NB4 (cell line): ENCODE measurements around the gene CCDC178.

Experiments
- CTCF ChIP-seq: IDR thresholded peaks from one replicate; pipeline ENCODE4 v1.5.1; 2012; ENCODE audit warnings: low read depth, low read length
- MAX ChIP-seq: IDR thresholded peaks from 2 replicates; pipeline ENCODE4 v1.6.1; 2011; ENCODE audit warnings: low read depth, low read length
- MYC ChIP-seq: IDR thresholded peaks from 2 replicates; pipeline ENCODE4 v1.6.1; 2011; ENCODE audit warnings: low read depth, low read length
- POLR2A ChIP-seq: IDR thresholded peaks from 2 replicates; pipeline ENCODE4 v1.6.1; 2011; ENCODE audit warnings: mild to moderate bottlenecking; ENCODE audit not compliant: insufficient read length; ENCODE audit errors: extremely low read depth

GRCh38 chr18:33232318-33232626 is 208.2 kb downstream of the CCDC178 start:
- TF ChIP-seq CTCF = no peak
- no peak for TF ChIP-seq POLR2A
- TF ChIP-seq MYC = no peak
- no peak for TF ChIP-seq MAX
